HepG2 (cell line): ENCODE results near the gene TK2. TPM values are rescaled to one million over a fixed set of nuclear protein-coding genes. Genes with fewer than 3 reads are reported as not detected.

Experiments
- ARNT2 ChIP-seq: sonication (generic); formaldehyde crosslinking; IDR thresholded peaks from 2 replicates; pipeline ENCODE4 v1.8.0; 2022; ENCODE audit warnings: mild to moderate bottlenecking, low read depth, missing genetic modification reagents, moderate library complexity
- ATF4 ChIP-seq, 2 experiments: fragments of 450-650 bp in 1 of 2; sonication (generic) in 1 of 2; formaldehyde crosslinking; IDR thresholded peaks; 2 replicates each; pipeline versions ENCODE4 v1.5.0 to v1.8.0; 2020 to 2022; ENCODE audit warnings: mild to moderate bottlenecking in 1 of 2, missing genetic modification reagents in 1 of 2
- CC2D1A ChIP-seq: sonication (generic); formaldehyde crosslinking; IDR thresholded peaks from 2 replicates; pipeline ENCODE4 v1.8.1; 2023; ENCODE audit warnings: mild to moderate bottlenecking, missing genetic modification reagents
- FOXK1 ChIP-seq: sonication (generic); formaldehyde crosslinking; IDR thresholded peaks from 2 replicates; pipeline ENCODE4 v1.4.0; 2020; ENCODE audit warnings: low read depth, missing genetic modification reagents, borderline replicate concordance
- HNF1B ChIP-seq: sonication (generic); formaldehyde crosslinking; IDR thresholded peaks from 2 replicates; pipeline ENCODE4 v1.5.1; 2020; ENCODE audit warnings: mild to moderate bottlenecking, moderate library complexity, missing genetic modification reagents
- MAFK ChIP-seq, 2 experiments: IDR thresholded peaks in 1 of 2; conservative IDR thresholded peaks in 1 of 2; 2 replicates each; pipeline ENCODE4 v1.6.1; 2011; ENCODE audit warnings: improper control_type of control experiment in 2 of 2, low read length in 2 of 2
- NFAT5 ChIP-seq: sonication (generic); formaldehyde crosslinking; IDR thresholded peaks from 2 replicates; pipeline ENCODE4 v1.4.0; 2020; ENCODE audit warnings: missing genetic modification reagents
- ONECUT2 ChIP-seq: sonication (generic); formaldehyde crosslinking; IDR thresholded peaks from 2 replicates; pipeline ENCODE4 v1.4.0; 2020; ENCODE audit warnings: missing genetic modification reagents
- STAT6 ChIP-seq: sonication (generic); formaldehyde crosslinking; IDR thresholded peaks from 2 replicates; pipeline ENCODE4 v1.4.0; 2020; ENCODE audit warnings: missing genetic modification reagents, mild to moderate bottlenecking, borderline replicate concordance
- ZBTB10 ChIP-seq: sonication (generic); formaldehyde crosslinking; IDR thresholded peaks from 2 replicates; pipeline ENCODE4 v1.4.0; 2020; ENCODE audit warnings: missing genetic modification reagents, borderline replicate concordance
- ZMYM4 ChIP-seq: sonication (generic); formaldehyde crosslinking; IDR thresholded peaks from 2 replicates; pipeline ENCODE4 v1.8.1; 2023; ENCODE audit warnings: mild to moderate bottlenecking, missing genetic modification reagents
- ZNF547 ChIP-seq: sonication (generic); formaldehyde crosslinking; IDR thresholded peaks from 2 replicates; pipeline ENCODE4 v1.5.1; 2020; ENCODE audit warnings: mild to moderate bottlenecking, missing genetic modification reagents
- ZSCAN22 ChIP-seq: sonication (generic); formaldehyde crosslinking; IDR thresholded peaks from 2 replicates; pipeline ENCODE4 v1.4.0; 2020; ENCODE audit warnings: mild to moderate bottlenecking, missing genetic modification reagents
- polyA plus RNA-seq, 8 experiments: library from polyadenylated mRNA; depleted of rRNA in 3 of 8; stranded (reverse) in 7 of 8; unstranded in 1 of 8; fragments of >200 nt; fragmentation: Illumina TruSeq in 4 of 8; extraction: Trizol in 4 of 8; gene quantifications; 2 replicates each; pipeline versions ENCODE4 v1.2.1 to v1.2.3, GENCODE V29; 2011 to 2016; ENCODE audit warnings: low read depth in 4 of 8, missing spikeins in 1 of 8, mixed read lengths in 1 of 8; ENCODE audit not compliant: insufficient read depth in 1 of 8
- total RNA-seq, 5 experiments: library from RNA; depleted of rRNA; stranded (reverse); fragments of >200 nt; fragmentation: Illumina TruSeq; extraction: Trizol; gene quantifications; 2 replicates each; pipeline ENCODE4 v1.2.3, GENCODE V29; 2016; ENCODE audit warnings: low read depth in 1 of 5

The TK2 gene
- total and polyA plus RNA-seq, 2 of the 13 experiments (the other 11 are each of a cell fraction or from before 2014, with no cell fraction given) = 18.7 to 21.0 TPM

- TF ChIP-seq NFAT5 (CRISPR knock-in tag) (peak; percentile 67; the same call in 1 of the 2 replicates), ZMYM4 (CRISPR knock-in tag) (peak; percentile 83; the same call in 1 of the 2 replicates), ATF4 (CRISPR knock-in tag; IDR thresholded peaks at IDR 0.05) (peak in 1 of 2 experiments; percentile 17; a peak in 1 of 4 replicates), CC2D1A (CRISPR knock-in tag) (no peak), ZBTB10 (CRISPR knock-in tag) (no peak; the same call in 1 of the 2 replicates), ONECUT2 (no peak), ZSCAN22 (no peak; the same call in 1 of the 2 replicates), MAFK (conservative IDR thresholded peaks at IDR 0.05 in 1 of 2, IDR thresholded peaks at IDR 0.05 in 1 of 2; ENCODE audit: low read length in 2 of 2) (no peak), ZNF547 (CRISPR knock-in tag) (peak; percentile 73; the same call in 1 of the 2 replicates), STAT6 (CRISPR knock-in tag) (no peak), ARNT2 (CRISPR knock-in tag) (peak; percentile 83), HNF1B (CRISPR knock-in tag) (peak; percentile 68), FOXK1 (CRISPR knock-in tag) (0 out of 2 replicates have a peak, but pooled peaks have one; percentile 31)
These were observed at the start of gene TK2 (continued) for GRCh38 chr16:66549284-66550131.
